GM18873 (cell line): ENCODE measurements around the gene LHX3.

ENCODE experiments used
- ATAC-seq: cut with Tn5 transposase; IDR thresholded peaks from one replicate; pipeline ENCODE4 v1.9.1; 2021; ENCODE audit warnings: mild to moderate bottlenecking, moderate library complexity, moderate number of reproducible peaks; ENCODE audit not compliant: unreplicated experiment, low FRiP score

LHX3 gene

DNA sequence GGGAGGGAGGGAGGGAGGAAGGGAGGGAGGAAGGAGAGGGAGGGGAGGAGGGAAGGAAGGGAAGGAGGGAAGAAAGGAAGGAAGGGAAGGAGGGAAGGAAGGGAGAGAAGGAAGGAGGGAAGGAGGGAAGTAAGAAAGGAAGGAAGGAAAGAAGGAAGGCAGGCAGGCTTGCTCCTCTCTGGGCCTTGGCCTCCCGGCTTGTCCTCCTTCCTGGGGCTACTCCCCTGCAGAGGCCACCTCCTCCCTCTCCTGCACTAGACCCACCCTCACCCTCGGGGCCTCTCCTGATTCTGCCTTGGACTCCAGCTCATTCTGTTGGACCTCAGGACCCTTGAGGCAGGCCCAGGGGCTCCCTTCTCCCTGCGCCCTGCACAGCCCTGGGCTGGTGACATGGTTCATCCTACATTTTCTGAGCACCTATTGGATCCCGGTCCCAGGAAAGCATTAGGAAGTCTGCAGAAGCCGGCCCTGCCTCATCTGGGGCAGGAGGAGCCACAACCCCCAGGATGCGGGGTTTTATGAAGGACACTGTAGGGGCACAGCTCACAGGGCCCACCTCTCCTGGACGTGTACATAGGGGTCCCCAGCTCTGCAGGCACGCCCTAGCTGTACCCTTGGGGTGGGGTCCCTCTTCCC, 23.0 kb downstream of the LHX3 start:
- no peak for ATAC-seq

- ATAC-seq: no peak
Measured at GRCh38 chr9:136180586-136180985, 24.3 kb downstream of the LHX3 start.

DNA sequence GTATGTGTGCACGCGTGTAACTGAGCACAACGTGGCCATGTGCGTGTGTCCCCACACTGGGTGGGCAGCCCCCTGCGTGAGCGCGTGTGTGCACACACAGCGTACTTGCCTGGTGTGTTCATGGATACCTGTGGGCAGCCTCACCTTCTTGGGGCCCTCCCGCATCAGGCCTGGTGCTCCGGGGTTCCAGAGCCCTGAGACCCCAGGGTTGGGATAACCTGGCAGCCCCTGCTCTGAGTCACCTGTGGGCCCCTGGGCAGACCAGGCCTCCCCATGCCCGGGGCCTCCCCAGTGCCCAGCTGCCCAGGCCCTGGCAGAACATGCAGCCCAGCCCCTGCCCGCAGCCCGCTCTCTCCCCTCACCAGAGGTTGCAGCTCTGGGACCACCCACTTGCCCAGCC, 25.2 kb downstream of the LHX3 start:
- ATAC-seq: no peak

DNA sequence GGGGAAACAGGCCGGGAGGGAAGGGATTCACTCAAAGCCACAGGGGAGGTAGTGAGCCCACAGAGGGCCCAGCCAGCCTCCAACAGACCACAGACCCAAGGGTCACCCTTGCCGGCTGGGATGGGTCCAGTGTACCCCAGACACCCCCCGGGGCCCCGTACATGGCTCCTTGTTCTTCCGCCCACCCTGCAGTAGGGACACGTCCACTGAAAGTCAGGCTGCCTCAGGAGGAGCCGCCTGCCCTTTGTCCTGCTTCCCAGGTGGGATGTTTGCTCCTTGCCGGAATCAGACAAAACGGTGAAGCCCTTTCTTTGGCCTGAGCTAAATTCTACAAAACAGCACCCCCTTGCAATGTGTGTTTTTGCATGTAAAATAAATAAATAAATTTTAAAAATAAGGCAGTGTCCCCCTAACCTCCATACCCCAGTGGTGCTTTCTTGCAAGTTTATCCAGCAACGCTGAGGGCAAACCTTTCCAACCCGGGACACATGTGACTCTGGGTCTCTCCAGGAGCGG, 25.8 kb downstream of the LHX3 start:
- no peak for ATAC-seq

GRCh38 chr9:136178773-136179075, 26.2 kb downstream of the LHX3 start:
- ATAC-seq: no peak

DNA sequence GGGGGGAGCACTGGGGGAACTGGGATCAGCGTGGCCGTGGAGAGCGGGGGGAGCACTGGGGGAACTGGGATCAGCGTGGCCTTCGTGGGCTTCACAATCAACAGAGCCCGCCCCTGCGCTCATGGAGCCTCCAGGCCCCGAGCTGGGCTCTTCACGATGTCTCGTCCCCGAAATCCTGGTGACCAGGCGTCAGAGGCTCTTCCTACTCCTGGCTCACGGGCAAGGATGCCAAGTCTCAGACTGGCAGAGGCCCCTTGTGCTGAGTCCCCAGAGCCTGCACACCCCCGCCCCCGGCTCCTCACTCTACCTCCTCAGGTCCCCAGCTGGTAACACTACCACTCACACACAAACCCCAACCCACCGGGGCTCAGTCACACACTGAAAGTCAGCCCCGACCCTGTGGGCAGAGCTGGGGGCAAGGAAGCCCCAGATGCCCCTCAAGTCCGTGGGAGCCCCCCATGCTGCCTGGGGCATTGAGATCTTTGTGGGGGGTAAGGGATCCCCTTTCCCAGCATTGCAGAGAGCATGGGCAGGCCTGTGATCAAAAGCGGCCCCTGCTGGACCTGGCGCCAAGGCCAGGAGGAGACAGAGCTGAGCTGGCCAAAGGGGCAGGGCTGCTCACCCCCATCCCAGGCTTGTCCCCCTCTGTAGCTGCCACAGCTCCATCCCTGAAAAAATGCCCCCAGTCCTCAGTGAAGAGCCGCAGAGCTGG, 26.7 kb downstream of the LHX3 start:
- ATAC-seq: no peak

GRCh38 chr9:136177224-136177623, 27.7 kb downstream of the LHX3 start:
- no peak for ATAC-seq

- no peak for ATAC-seq
Measured at GRCh38 chr9:136175616-136176197, 29.2 kb downstream of the LHX3 start.

DNA sequence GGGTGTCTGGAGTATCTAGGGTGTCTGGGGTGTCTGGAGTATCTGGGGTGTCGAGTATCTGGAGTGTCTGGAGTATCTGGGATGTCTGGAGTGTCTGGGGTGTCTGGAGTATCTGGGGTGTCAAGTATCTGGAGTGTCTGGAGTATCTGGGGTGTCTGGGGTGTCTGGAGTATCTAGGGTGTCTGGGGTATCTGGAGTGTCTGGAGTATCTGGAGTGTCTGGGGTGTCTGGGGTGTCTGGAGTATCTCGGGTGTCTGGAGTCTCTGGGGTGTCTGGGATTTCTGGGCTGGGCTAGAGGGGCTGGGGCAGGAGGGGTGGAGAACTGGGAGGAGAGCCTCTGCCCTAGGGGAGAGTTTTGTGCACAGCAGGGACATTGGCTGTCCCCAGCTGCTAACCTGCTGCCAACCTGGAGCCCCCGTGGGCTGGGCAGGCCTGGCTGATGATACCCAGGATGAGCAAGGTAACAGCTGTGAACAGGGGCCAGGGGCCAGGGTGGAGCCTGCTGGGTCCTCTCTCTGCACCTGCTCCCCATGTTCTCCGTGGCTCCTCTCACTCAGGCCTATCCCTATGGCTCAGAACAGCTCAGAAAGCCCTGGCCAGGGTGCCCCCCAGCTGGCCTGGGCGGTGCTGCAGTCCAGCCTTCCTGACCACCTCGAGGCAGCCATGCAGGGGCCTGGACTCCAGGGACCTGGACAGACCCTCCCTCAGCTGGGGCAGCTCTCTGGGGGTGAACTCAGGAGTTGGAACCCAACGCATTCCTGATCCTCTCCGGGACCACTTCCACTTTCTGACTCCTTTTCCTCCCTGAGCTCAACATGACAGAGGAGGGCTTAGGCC, 29.9 kb downstream of the LHX3 start:
- ATAC-seq: no peak

GRCh38 chr9:136173648-136174290, 31.2 kb downstream of the LHX3 start:
- ATAC-seq: no peak

DNA sequence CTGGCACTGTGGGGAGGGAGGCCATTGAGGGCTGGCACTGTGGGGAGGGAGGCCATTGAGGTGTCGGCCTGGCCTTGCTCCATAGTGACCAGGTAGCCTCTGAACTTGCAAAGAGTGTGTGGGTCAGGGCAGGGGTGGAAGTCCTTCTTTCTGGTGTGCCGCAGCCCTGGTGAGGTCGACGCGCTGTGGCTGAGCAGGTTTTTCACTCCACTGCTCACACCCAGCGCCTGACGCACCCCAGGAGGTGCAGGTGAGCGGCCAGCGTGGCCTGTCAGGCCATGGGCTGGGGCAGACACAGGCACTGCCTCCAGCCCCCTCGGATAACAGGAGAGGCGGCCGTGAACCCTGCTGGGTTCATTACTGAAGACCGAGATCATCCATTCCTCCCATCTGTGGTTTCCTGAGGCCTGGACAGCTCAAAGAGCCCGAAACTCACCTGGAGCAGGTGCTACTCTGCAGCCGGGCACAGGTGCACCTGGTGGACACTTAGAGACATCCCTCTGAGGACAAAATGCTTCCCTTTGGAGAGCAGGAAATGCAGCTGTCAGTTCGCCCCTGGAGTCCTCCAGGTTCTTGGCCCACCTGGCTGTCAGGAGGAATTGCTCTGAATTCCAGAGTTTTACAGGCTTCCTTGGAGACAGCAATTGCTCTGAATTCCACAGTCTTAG, 32.4 kb downstream of the LHX3 start:
- no peak for ATAC-seq

- no peak for ATAC-seq
Measured at GRCh38 chr9:136171801-136172411, 33.0 kb downstream of the LHX3 start.

- no peak for ATAC-seq
Measured at GRCh38 chr9:136171009-136171800, 33.7 kb downstream of the LHX3 start.

DNA sequence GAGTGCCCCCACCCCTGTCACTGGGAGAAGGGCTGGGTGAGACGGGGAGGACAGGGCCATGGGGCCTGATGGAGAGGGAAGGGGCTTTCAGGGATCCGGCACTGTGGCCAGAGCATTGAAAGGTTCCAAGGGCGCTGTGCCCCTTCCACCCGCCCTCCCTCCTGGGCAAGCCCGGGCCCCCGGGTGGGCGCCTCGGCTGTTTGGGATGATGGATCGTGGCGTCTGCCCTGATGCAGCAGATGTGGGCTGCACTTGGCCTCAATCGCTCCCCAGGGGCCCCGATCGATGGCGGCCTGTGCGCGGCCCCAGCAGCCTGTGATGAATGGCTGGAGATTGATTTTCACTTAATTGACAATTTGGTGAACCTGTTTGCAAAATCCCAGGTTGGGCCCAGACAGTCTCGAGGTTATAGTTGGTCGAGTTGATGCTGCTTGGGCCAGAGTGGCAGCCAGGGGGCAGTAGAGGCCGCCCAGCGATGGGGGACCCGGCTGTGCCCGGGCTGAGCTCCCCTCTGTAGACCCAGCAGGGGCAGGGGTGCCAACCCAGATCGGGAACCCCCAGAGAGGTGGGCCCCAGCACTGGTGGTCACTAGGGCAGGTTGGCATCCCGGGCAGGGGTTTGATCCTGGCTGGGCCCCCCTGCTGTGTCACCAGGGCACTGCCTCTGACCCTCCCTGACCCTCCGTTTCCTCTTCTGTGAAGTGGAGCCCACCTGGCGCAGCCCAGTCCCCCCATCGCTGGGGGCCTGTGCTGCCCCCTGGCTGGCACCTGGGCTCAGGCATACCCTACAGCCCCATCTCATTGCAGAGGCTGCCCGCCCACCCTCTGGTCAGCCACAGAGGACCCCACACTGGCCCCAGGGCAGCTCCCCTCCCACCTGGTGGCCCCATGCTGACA, 34.7 kb downstream of the LHX3 start:
- ATAC-seq: no peak

DNA sequence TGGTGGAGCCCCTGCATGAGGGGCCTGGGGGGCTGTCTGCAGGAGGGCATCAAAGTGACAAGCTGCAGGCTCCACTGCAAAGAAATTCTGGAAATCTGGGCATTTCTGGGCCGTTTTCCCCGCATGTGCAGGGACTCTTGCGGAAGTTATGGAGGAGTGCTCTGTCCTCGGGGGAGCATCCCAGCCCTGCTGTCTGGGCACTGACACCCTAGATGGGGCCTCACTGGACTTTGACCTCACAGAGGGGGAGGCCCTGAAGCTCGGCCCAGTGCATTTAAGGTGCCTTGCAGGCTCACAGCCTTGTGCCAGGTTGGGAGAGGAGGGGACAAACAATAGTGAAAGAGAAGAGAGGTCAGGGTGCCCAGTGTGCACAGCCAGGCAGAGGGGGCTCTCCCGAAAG, 35.4 kb downstream of the LHX3 start:
- no peak for ATAC-seq

GRCh38 chr9:136163248-136163850, 41.6 kb downstream of the LHX3 start:
- ATAC-seq: no peak

- no peak for ATAC-seq
Measured at GRCh38 chr9:136160995-136161610, 43.8 kb downstream of the LHX3 start.
